RKO (cell line): ENCODE data around the gene CDK5R1.
"Not testable (repeated sequence)": the region's sequence is repeated elsewhere in the genome, so short reads cannot be mapped to it uniquely, and the experiment has no call there.

Experiments used
- DNase-seq: peaks from one replicate; pipeline ENCODE4 v3.0.0-alpha.2; 2016; ENCODE audit warnings: low spot score

CDK5R1 gene

GRCh38 chr17:32516940-32517701 lies 30.3 kb downstream of the CDK5R1 start:
- no peak for DNase-seq

GRCh38 chr17:32517982-32518381 lies 31.2 kb downstream of the CDK5R1 start:
- no peak for DNase-seq

- no peak for DNase-seq
These were observed 31.9 kb downstream of the CDK5R1 start for GRCh38 chr17:32518646-32519227.

- DNase-seq = no peak
These were observed 32.7 kb downstream of the CDK5R1 start for GRCh38 chr17:32519228-32520103.

DNA sequence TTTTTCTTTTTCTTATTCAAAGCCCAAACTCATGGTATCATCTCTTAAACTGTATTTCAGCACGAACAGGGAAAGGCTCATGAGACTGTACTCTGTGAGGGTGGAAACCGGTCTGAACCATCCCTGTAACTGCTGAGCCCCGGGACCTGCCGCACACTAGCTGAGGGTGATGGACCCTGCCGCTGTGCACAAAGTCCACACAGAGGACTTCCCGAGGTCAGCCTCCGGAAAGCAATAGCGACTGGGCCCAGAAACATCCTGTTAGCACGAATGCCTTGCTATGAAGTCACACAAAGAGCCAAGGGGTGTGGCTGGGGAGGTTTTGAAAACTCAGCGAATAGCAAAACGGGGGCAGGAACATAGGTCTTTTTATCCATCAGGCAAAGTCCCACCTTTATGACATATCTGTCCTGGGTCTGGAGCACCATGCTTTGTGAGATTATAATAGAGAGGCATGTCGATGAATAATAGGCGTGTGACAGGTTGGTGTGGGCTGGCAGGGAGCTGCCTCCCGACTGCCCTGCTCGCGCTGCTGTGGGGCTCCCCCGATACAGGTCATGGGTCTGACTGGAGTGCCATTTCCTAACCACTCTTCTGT lies 33.4 kb downstream of the CDK5R1 start:
- DNase-seq = no peak

GRCh38 chr17:32520737-32521404 lies 34.1 kb downstream of the CDK5R1 start:
- no peak for DNase-seq

DNA sequence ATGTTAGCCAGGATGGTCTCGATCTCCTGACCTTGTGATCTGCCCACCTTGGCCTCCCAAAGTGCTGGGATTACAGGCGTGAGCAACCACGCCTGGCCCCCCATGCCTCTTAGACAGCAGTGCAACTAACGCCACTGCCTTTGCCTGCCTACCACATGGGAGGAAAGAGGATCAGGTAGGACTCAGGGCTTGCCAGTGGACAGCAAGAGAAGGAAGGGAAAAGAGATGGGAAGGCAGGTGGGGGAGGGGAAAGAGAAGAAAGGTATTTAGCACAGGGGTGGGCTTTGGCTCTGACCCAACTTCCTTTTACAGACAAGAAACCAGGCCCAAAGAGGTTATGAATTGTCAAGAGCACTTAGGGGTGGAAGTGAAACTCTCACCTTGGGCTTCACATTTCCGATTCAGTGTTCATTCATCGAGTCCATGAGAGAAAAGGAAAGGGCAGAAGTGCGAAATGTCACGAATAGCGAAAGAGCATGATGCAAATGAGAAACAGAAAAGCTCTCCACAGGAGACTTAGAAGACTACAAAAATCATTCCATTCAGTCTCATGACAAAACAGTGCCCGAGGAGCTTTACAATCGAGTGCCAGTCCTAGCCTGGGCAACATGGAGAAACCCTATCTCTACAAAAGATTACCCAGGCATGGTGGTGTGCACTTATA lies 36.4 kb downstream of the CDK5R1 start:
- DNase-seq = no peak

DNA sequence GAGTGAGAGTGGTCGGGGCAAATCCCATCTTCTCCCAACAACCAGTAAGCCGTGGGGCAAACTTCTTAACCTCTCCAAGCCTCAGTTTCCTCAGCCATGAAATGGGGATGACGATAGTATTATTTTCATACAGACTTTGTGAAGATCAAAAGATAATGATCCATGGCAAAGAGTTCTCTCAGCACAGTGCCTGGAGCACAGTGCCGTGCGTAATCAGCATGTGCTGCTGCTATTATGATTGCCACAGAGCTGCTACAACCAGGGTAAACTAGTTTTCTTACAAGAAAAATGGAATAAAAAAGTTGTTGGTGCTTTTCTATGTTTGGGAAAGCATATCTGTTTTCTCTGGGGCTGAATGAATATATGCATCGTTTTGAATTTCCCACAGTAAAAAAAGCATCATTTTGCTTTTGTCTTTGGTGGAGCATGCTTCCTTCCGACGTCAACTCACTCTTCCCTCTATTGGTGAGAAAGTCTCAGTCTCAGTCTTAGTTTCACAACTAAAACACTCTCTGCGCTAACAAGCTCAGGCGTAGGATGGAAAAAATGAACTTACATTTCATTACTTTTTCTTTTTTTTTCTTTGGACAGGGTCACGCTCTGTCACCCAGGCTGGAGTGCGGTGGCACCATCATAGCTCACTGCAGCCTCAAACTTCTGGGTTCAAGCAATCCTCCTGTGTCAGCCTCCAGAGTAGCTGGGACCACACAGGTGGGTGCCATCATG lies 37.2 kb downstream of the CDK5R1 start:
- DNase-seq = no peak

- not testable (repeated sequence) for DNase-seq
These were observed 37.7 kb downstream of the CDK5R1 start for GRCh38 chr17:32524553-32524880.

DNA sequence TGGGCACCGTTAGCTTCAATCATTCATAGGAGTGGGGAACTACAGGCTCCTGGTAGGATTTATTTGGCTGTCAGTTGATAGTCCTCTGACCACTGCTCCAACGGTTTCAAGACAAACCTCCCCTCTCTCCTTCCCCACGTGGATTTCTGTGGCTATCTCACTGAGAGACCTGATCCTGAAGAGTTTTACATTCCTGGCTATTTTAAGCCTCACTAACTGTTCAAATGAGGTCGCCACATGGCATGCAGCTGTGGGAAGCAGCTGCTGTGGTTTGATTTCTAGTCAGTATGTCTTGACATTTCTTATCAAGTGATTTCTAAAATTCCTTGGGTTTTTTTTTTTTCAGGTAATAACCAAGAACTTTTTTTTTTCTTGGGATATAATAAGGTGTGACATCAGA lies 38.3 kb downstream of the CDK5R1 start:
- DNase-seq = no peak

DNA sequence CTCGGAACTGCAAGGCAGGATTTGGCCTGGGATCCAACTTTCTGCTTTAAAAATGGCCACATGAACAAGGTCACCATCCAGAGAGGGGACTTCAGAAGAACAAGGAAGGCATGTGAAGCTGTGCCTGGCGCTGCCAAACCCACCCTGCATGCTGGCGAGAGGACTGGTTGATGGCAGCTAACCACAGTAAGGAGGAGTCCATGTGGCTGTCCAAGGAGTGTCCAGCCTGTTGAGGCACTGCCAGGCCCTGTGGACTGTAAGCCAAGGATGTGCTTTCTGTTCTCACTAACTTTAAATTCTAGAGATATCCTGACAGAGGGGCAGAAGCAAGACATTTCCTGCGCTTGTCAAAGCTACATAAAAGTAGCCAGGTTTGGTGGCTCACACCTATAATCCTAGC lies 40.4 kb downstream of the CDK5R1 start:
- DNase-seq = no peak

DNA sequence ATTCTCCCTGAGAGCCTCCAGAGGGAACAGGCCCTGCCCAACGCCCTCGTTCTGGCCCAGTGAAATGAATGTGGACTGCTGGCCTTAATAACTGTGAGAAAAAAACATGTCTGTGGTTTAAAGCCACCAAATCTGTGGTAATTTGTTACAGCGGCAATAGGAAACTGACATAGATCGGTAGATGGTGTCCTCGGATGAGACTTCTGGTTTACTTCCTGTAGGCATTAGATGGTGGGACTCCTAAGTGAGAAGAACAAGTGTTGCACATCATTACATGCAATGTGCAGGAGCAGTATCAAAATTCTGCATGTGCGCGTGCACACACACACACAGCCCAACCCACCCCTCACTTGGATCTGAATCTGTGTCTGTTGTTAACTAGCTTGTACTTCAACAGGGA lies 42.0 kb downstream of the CDK5R1 start:
- DNase-seq = no peak

- no peak for DNase-seq
These were observed 42.8 kb downstream of the CDK5R1 start for GRCh38 chr17:32529604-32530003.

DNA sequence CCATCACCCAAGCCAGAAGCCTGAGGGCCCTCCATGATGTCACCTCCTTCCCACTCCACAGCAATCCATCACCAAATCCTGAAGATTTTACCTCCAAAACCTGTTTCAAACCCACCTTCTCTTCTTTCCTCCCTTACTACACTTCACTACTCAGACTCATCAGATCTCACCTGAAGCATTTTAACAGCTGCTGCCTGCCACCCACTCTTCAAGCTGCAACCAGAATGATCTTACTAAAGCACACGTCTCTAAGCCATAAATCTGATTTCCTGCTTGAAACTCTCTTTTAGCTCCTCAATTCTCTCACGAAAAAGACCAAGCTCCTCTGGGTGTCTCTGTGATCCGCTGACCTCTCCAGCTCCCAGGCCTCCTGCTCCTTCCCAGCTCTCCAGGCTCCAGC lies 46.5 kb downstream of the CDK5R1 start:
- no peak for DNase-seq

DNA sequence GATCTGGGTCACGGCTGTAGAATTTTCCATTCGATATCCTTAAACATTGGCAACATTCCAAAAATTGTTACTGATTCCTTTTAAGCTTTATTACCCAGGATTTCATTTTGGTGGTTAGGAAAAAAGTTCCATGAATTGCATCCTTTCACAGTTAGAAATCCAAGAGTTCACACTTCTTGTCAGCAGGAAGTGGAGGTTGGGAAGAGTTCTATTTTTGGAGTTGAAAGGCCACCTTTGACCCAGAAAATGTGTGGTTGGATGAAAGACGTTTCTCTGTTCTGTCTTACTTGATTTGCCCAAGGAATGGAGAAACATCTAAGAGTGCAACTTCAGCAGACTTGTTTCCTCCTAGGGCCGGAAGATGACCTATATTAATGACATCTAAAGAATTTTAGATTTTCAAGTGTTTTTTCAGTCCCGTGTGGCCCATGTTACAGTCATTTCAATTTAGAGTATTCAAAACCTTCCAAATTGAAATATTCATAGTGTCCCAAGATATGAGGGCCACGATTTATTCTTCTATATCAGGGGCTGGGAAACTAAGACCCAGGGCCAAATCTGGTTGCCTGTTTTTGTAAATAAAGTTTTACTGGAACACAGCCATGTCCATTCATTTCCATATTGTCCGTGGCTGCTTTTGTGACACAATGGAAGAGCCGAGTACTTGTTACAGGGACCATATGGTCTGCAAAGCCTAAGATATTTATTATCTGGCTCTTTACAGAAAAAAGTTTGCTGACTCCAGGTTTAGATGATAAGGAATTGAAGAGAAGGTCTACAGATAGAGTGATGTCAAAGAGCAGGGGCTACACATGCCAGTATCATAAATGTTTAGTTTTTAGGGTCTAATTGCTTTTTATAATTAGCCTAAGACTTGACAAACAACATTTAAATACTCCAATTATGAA lies 50.2 kb downstream of the CDK5R1 start:
- DNase-seq = no peak
